H1 (cell line): ENCODE data around the gene LCA5L. TPM values are rescaled to one million over a fixed set of nuclear protein-coding genes. Genes with fewer than 3 reads are reported as not detected.

Source experiments
- CTCF ChIA-PET: fragments of 300-600 bp; sonication (Branson Sonifier 250); formaldehyde crosslinking; loops from one replicate; lab custom pipeline; 2021; ENCODE audit not compliant: partially characterized antibody; lab: Charles Lee
- POLR2A ChIA-PET: fragments of 300-600 bp; sonication (Branson Sonifier 250); formaldehyde crosslinking; loops from one replicate; lab custom pipeline; 2021; ENCODE audit warnings: inconsistent platforms; ENCODE audit not compliant: partially characterized antibody; lab: Charles Lee
- DNase-seq, 2 experiments: peaks; one replicate each; pipeline versions ENCODE4 v3.0.0 to v3.0.0-alpha.2; 2010 to 2022; ENCODE audit warnings: low spot score in 2 of 2, low read depth in 1 of 2, mixed read lengths in 1 of 2
- FAIRE-seq: peaks from 2 replicates; lab custom pipeline; 2011; peaks lifted over from hg19 to GRCh38; lab: Jason Lieb, UNC
- H2AFZ ChIP-seq: 2 replicates; pipeline ENCODE4 v1.8.1; 2012; ENCODE audit warnings: low read length, inconsistent platforms
- H2AK5ac ChIP-seq: 2 replicates; pipeline ENCODE4 v1.6.1; 2013; ENCODE audit warnings: low read depth, low read length
- H2BK120ac ChIP-seq: replicated peaks from 2 replicates; pipeline ENCODE3; 2013; ENCODE audit warnings: low read depth, low read length, inconsistent platforms
- H2BK12ac ChIP-seq: 2 replicates; pipeline ENCODE4 v1.6.1; 2013; ENCODE audit warnings: low read depth, low read length
- H2BK15ac ChIP-seq: 2 replicates; pipeline ENCODE4 v1.6.1; 2013; ENCODE audit warnings: low read length
- H2BK20ac ChIP-seq: 2 replicates; pipeline ENCODE4 v1.6.1; 2013; ENCODE audit warnings: low read length
- H2BK5ac ChIP-seq: 2 replicates; pipeline ENCODE4 v1.6.1; 2013; ENCODE audit warnings: low read depth, low read length
- H3K14ac ChIP-seq: 2 replicates; pipeline ENCODE4 v1.6.1; 2013; ENCODE audit warnings: inconsistent platforms; ENCODE audit not compliant: insufficient read length
- H3K18ac ChIP-seq: 2 replicates; pipeline ENCODE4 v1.6.1; 2013; ENCODE audit warnings: low read length; ENCODE audit errors: extremely low read depth
- H3K23ac ChIP-seq: 2 replicates; pipeline ENCODE4 v1.6.1; 2013; ENCODE audit warnings: inconsistent platforms; ENCODE audit not compliant: insufficient read length
- H3K23me2 ChIP-seq: 2 replicates; pipeline ENCODE4 v1.6.1; 2013; ENCODE audit warnings: low read depth, low read length
- H3K27ac ChIP-seq: 2 replicates; pipeline ENCODE4 v1.6.1; 2011; ENCODE audit warnings: low read depth, low read length, inconsistent platforms
- H3K27me3 ChIP-seq, 4 experiments: replicated peaks in 1 of 4; 1 replicate in 1 of 4; 2 replicates in 3 of 4; pipeline versions ENCODE4 v1.6.1 to v1.8.1; 2011 to 2013; ENCODE audit warnings: low read length in 3 of 4, mild to moderate bottlenecking in 3 of 4, inconsistent platforms in 2 of 4, mixed read lengths in 2 of 4, moderate library complexity in 1 of 4; ENCODE audit not compliant: control insufficient read depth in 3 of 4, insufficient read depth in 3 of 4; ENCODE audit errors: extremely low read depth in 1 of 4
- H3K36me3 ChIP-seq, 4 experiments: 2 replicates each; pipeline versions ENCODE4 v1.6.1 to v1.8.1; 2011 to 2013; ENCODE audit warnings: mild to moderate bottlenecking in 4 of 4, low read length in 3 of 4, moderate library complexity in 2 of 4, control low read depth in 1 of 4, inconsistent platforms in 1 of 4; ENCODE audit not compliant: insufficient read depth in 4 of 4, control insufficient read depth in 2 of 4
- H3K4ac ChIP-seq: replicated peaks from 2 replicates; pipeline ENCODE3; 2013; ENCODE audit warnings: low read length, low read depth, mixed read lengths, inconsistent platforms; ENCODE audit not compliant: insufficient read length
- H3K4me1 ChIP-seq, 4 experiments: replicated peaks in 1 of 4; 1 replicate in 1 of 4; 2 replicates in 3 of 4; pipeline versions ENCODE4 v1.6.1 to v1.8.1; 2011 to 2013; ENCODE audit warnings: low read length in 3 of 4, inconsistent platforms in 2 of 4, mixed read lengths in 1 of 4; ENCODE audit not compliant: insufficient read depth in 4 of 4, control insufficient read depth in 3 of 4
- H3K4me2 ChIP-seq, 2 experiments: 2 replicates each; pipeline versions ENCODE4 v1.6.1 to v1.8.1; 2011 to 2013; ENCODE audit warnings: low read depth in 2 of 2, low read length in 2 of 2, control low read depth in 1 of 2, inconsistent platforms in 1 of 2, mild to moderate bottlenecking in 1 of 2; ENCODE audit not compliant: insufficient read depth in 1 of 2
- H3K4me3 ChIP-seq, 4 experiments: fragments of 200-600, 300-600 bp in 1 of 4; sonication (generic), shearing (Covaris generic), sonication (Bioruptor Twin) in 1 of 4; 2 replicates each; pipeline versions ENCODE4 v1.5.1 to v1.8.1; 2011 to 2016; ENCODE audit warnings: low read length in 4 of 4, low read depth in 3 of 4, control low read depth in 2 of 4, inconsistent platforms in 2 of 4, mild to moderate bottlenecking in 2 of 4, mixed read lengths in 1 of 4, moderate library complexity in 1 of 4; ENCODE audit not compliant: insufficient read depth in 2 of 4; ENCODE audit errors: extremely low read depth in 1 of 4
- H3K56ac ChIP-seq: replicated peaks from 2 replicates; pipeline ENCODE3; 2013; ENCODE audit warnings: low read depth, mild to moderate bottlenecking, mixed read lengths, low read length, inconsistent platforms; ENCODE audit not compliant: insufficient read length
- H3K79me1 ChIP-seq: 2 replicates; pipeline ENCODE4 v1.6.1; 2013; ENCODE audit warnings: low read depth, low read length, control low read depth
- H3K79me2 ChIP-seq, 2 experiments: 2 replicates each; pipeline versions ENCODE4 v1.6.1 to v1.8.1; 2012 to 2013; ENCODE audit warnings: low read length in 2 of 2, mild to moderate bottlenecking in 2 of 2, inconsistent platforms in 1 of 2; ENCODE audit not compliant: insufficient read depth in 2 of 2, control insufficient read depth in 1 of 2
- H3K9ac ChIP-seq, 4 experiments: replicated peaks in 1 of 4; 1 replicate in 1 of 4; 2 replicates in 3 of 4; pipeline versions ENCODE4 v1.6.1 to v1.8.1; 2011 to 2013; ENCODE audit warnings: low read depth in 3 of 4, low read length in 3 of 4, control low read depth in 2 of 4, mild to moderate bottlenecking in 2 of 4, moderate library complexity in 2 of 4, inconsistent platforms in 1 of 4; ENCODE audit errors: extremely low read depth in 1 of 4
- H3K9me3 ChIP-seq, 2 experiments: 2 replicates each; pipeline versions ENCODE4 v1.6.1 to v1.8.1; 2012 to 2013; ENCODE audit warnings: mild to moderate bottlenecking in 2 of 2, moderate library complexity in 2 of 2, control low read depth in 1 of 2, inconsistent platforms in 1 of 2, low read depth in 1 of 2, low read length in 1 of 2, mixed read lengths in 1 of 2; ENCODE audit not compliant: insufficient read depth in 2 of 2
- H4K20me1 ChIP-seq, 2 experiments: replicated peaks in 1 of 2; 2 replicates each; pipeline versions ENCODE3 to v1.8.1; 2011 to 2013; ENCODE audit warnings: inconsistent platforms in 2 of 2, low read length in 2 of 2, mild to moderate bottlenecking in 1 of 2; ENCODE audit not compliant: insufficient read depth in 2 of 2, control insufficient read depth in 1 of 2
- H4K5ac ChIP-seq: 2 replicates; pipeline ENCODE4 v1.6.1; 2013; ENCODE audit warnings: low read length, low read depth, mixed read lengths, inconsistent platforms; ENCODE audit not compliant: insufficient read length
- H4K8ac ChIP-seq: 2 replicates; pipeline ENCODE4 v1.8.0; 2013; ENCODE audit warnings: mild to moderate bottlenecking, moderate library complexity, low read length, inconsistent platforms; ENCODE audit not compliant: insufficient read depth; ENCODE audit errors: extremely low read depth
- H4K91ac ChIP-seq: replicated peaks from 2 replicates; pipeline ENCODE3; 2013; ENCODE audit warnings: low read length, mixed read lengths, inconsistent platforms; ENCODE audit not compliant: insufficient read length
- CTBP2 ChIP-seq: IDR thresholded peaks from 2 replicates; pipeline ENCODE4 v1.7.0; 2011; ENCODE audit warnings: borderline replicate concordance, mild to moderate bottlenecking, moderate library complexity, mixed read lengths, low read length; ENCODE audit not compliant: insufficient read depth, insufficient read length
- SIN3A ChIP-seq, 2 experiments: IDR thresholded peaks in 1 of 2; conservative IDR thresholded peaks in 1 of 2; 2 replicates each; pipeline ENCODE4 v1.6.1; 2011 to 2012; ENCODE audit warnings: low read length in 2 of 2, improper control_type of control experiment in 1 of 2, low read depth in 1 of 2, mild to moderate bottlenecking in 1 of 2
- SP2 ChIP-seq: IDR thresholded peaks from 2 replicates; pipeline ENCODE4 v1.6.1; 2012; ENCODE audit warnings: mild to moderate bottlenecking, low read length, inconsistent platforms
- WGBS, 2 experiments: shearing (Covaris generic) in 1 of 2; methylation state at CpG; one replicate each; pipeline versions ENCODE4 v1.1.6 to v1.1.7; 2013 to 2015; ENCODE audit warnings: low lambda C conversion rate in 2 of 2, mixed read lengths in 2 of 2, inconsistent platforms in 1 of 2, low coverage in 1 of 2, missing lambda C conversion rate in 1 of 2; ENCODE audit not compliant: insufficient replicate concordance in 2 of 2, insufficient coverage in 1 of 2, insufficient read length in 1 of 2; ENCODE audit errors: extremely low coverage in 1 of 2, missing lambda C conversion rate in 1 of 2; 5-methylcytosine and 5-hydroxymethylcytosine counted together
- polyA plus RNA-seq, 7 experiments: library from polyadenylated mRNA; depleted of rRNA in 3 of 7; stranded (reverse) in 5 of 7; unstranded in 2 of 7; fragments of >200 nt in 5 of 7; fragments of 200-250 nt in 2 of 7; gene quantifications; 1 replicate in 5 of 7; 2 replicates in 1 of 7; 4 replicates in 1 of 7; pipeline versions ENCODE4 v1.2.1 to v1.2.3, GENCODE V29; 2011 to 2013; ENCODE audit warnings: missing spikeins in 2 of 7, mixed read lengths in 2 of 7
- total RNA-seq: library from RNA; stranded (reverse); fragmentation: NEBNext Ultra II Directional; extraction: Animal tissue kit (Norgen Biotek cat#: 25700); gene quantifications from 2 replicates; pipeline ENCODE4 v1.2.1, GENCODE V29; 2021

LCA5L gene
- total and polyA plus RNA-seq, 2 of the 8 experiments (the other 6 are each of a cell fraction or from before 2014, with no cell fraction given) = 0.11 to 0.84 TPM

DNA sequence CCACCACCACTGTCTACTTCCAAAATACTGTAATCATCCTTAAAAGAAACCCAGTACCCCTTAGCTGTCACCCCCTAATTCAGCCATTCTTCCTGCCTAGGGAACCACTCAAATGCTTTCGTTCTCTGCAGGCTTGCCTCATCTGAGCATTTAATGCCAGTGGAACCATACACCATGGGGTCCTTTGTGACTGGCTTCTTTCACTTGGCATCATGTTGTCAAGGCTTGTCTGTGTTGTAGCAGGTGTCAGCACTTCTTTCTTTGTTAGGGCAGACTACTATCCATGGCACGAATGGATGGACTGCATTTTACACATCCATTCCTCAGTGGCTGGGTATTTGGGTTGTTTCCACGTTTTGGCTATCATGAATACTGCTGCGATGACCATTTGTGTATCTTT, 34.7 kb upstream of the LCA5L start:
- Histone ChIP-seq H3K23ac (no peak overlapping the region), H2BK120ac (no peak overlapping the region), H3K4me2 (no peak overlapping the region), H2AFZ (no peak overlapping the region), H3K79me2 (no peaks in the 10 kb centered on the region), H4K20me1 (peaks cover 2 to 3% of the 10 kb centered on the region in 2 experiments), H3K4me1 (no peaks in the 10 kb centered on the region), H2BK12ac (no peak overlapping the region), H2BK15ac (no peak overlapping the region), H3K56ac (no peak overlapping the region), H4K8ac (no peak overlapping the region), H3K9ac (no peak overlapping the region), H3K4ac (no peak overlapping the region), H3K14ac (no peak overlapping the region), H3K23me2 (peaks cover 5% of the 10 kb centered on the region; the same call in 1 of the 2 replicates), H4K91ac (no peak overlapping the region), H3K4me3 (no peak overlapping the region), H3K36me3 (no peaks in the 10 kb centered on the region), H2BK20ac (no peak overlapping the region), H3K27me3 (no peaks in the 10 kb centered on the region), H3K79me1 (no peaks in the 10 kb centered on the region), H3K27ac (no peak overlapping the region), H4K5ac (no peak overlapping the region), H3K18ac (no peak overlapping the region), H2AK5ac (no peak overlapping the region), H2BK5ac (no peak overlapping the region), H3K9me3 (no peaks in the 10 kb centered on the region)
- WGBS, 2 experiments = 86% methylated on average over 4 of the region's 4 CpGs; no CpG with 5 or more reads in 1 of the 2 experiments
- ChIA-PET CTCF (no interaction called here), POLR2A (no interaction called here)
- no peak for FAIRE-seq
- no peak for DNase-seq
- TF ChIP-seq SP2 = no peak
- TF ChIP-seq CTBP2 = no peak
- TF ChIP-seq SIN3A (conservative IDR thresholded peaks at IDR 0.05 in 1 of 2, IDR thresholded peaks at IDR 0.05 in 1 of 2; ENCODE audit: low read depth in 1 of 2, low read length in 2 of 2) = no peak
